ENCODE results near the gene BIRC7. TPM values are rescaled to one million over a fixed set of nuclear protein-coding genes. Genes with fewer than 3 reads are reported as not detected.

BIRC7 gene
- total RNA-seq, 2 donors from 2014 or later = 0.94 TPM; not detected in 1

DNA sequence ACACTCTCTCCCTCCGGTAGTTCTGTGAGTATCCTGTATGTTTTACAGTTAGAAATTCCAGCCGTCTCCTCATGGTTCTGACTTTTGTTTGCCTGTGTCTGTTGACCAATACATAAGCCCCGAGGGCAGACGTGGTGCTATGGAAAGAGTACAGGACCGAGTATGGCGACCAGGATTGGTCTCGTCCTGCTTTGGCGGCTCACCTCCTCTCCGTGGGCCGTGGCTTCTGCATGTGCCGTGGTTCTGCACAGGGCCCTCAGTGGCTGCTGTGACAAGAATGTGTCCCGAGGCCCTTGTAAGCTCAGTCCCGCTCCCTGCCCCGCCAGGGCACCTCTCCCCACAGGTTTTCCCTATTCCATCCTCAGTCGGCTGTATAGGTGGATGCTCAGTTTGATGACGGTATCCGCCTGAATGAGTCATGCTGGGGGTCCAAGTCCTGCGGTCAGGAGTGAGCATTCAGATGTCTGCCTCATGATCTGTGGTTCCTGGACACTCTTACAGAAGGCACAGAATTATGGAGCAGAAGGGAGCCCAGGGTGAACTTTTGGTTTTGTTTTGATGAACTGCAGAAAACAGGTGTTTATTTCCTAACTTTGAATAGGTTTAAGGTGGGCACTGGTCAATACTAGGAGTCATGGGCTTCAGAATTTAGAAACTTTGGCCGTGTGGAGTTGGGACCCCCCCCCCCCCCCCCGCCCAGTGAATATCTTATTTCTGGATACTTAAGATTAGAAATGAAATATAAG is 38.1 kb downstream of the BIRC7 start:
- intact Hi-C loops (cut with DNase I) = no loop called here
- ATAC-seq (no peak), DNase-seq (no peak)

DNA sequence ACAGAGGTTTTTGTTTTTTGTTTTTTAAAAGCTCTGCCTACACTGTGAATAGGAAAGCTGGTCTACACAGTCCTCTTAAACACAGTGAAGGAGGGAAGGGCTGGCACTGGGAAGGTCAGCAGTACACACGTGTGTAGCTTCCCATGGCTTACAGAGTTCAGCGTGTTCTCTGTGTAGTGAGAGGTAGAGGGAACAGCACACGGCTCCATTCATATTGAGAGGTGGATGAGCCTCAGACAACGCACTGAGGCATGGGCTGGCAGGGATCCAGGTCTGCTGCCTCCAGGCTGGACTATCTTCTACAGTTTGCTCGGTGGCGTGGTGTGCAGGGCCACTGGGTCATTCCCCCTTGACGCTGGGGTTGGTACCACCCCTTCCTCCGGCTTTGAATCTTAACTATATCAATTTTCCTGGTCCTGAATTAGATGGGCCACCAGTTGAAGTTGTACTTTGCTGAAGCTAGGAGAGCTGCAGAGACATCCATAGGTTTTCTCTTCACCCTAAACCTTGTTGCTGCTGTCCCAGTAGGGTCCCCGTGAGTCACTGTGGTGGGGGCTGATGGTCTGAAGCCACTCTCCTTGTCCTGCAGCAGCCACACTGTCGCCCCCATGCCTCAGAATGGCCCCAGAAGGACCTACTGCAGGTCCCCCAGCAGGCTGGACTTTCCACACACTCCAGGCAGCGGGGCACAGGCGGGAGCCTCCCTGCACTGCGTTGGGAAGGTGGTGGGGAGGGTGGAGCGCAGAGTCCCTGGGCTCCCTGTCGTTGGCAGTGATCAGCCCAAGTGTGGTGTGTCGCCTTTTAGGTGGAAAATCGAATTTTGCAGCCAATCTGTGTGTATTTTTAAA is 38.9 kb downstream of the BIRC7 start:
- ATAC-seq = no peak
- intact Hi-C loops (cut with DNase I) = no loop called here
- DNase-seq = no peak

DNA sequence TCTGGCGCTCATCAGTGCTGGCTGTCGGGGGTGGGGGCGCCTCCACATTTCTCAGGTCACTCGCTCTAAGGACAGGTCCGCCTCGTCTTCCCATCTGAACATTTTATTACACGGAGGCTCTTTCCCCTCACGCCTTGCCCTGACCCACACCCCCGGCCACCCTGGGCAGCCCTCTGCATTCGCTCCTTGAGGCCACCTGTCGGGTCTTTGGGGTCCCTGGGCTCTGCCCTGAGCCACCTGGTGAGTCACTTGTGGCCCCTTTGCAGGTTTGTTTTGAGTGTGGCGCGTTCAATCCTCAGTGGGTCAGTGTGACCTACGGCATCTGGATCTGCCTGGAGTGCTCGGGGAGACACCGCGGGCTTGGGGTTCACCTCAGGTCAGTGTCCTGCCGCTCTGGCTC is 40.1 kb downstream of the BIRC7 start:
- DNase-seq (no peak), ATAC-seq (no peak)

DNA sequence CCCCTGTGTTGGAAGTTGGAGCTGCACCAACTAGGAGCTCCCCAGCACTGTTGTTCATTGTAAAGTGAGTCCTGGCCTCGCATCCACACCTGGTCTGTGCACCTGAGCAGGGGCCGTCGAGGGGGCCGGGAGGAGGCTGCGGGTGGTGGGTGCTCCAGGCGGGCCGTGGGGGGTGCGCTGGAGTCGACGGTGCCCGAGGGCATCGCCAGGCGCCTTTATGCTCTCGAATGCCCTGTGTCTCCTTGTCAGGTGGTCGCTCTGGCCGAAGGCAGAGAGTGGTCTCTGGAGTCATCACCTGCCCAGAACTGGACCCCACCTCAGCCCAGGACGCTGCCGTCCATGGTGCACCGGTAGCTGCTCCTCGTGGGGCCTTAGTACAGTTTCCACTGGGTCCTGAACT is 41.3 kb downstream of the BIRC7 start:
- intact Hi-C loops (cut with DNase I) = no loop called here
- ATAC-seq = no peak
- no peak for DNase-seq

More for the DNA sequence above, 40.1 kb downstream of the BIRC7 start:
- intact Hi-C loops (cut with DNase I) = no loop called here

DNA sequence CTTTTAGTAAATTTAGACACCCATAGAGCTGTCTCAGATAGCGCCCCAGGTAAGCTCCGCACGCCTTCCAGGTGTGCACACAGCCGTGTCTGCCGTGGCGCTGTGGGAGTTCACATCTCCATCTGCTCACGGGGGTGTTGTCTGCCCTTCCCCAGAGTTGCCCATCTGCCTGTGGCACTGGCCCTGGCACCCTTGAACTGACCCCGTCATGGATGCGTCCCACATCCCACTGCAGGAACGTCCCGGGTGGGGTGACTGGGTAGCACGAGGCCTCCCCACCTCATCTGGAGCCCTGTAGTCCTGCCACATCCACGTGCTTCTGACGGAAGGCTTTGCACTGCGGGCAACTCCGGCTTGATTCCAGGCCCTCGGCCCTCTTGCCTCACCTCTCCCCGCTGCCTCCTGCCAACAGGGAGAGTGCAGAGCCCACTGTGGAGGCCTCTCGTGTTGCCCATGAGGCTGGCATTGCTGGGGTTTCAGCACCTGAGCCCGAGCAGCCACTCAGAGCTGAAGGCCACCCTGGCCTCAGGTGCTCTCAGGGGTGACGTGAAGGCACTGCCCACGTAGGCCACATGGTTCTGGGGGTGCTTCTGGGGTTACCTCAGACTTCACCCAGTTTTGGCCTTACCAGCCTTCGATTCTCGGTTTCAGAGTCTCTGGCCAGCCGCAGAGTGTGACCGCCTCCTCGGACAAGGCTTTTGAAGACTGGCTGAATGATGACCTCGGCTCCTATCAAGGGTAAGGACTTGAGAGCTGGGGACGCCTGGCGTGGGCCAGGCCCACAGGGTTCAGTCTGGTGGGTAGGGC is 42.0 kb downstream of the BIRC7 start:
- intact Hi-C loops (cut with DNase I) = no loop called here
- ATAC-seq (no peak), DNase-seq (no peak)

DNA sequence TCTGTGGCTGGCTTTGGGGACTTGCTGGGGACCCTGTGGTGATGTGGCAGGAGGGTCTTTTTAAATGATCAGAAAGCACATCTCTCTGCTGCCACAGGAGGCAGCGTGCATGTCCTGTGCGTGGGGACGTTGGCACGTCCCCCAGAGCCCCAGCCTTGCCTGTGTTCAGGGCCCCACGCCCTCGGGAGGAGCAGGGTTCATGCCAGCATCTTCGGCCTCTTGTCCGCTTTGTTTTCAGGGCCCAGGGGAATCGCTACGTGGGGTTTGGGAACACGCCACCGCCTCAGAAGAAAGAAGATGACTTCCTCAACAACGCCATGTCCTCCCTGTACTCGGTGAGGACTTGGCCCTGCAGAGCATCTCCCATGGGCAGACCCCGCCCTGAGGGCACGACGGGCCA is 43.0 kb downstream of the BIRC7 start:
- no peak for DNase-seq
- intact Hi-C loops (cut with DNase I) = no loop called here
- ATAC-seq = no peak

DNA sequence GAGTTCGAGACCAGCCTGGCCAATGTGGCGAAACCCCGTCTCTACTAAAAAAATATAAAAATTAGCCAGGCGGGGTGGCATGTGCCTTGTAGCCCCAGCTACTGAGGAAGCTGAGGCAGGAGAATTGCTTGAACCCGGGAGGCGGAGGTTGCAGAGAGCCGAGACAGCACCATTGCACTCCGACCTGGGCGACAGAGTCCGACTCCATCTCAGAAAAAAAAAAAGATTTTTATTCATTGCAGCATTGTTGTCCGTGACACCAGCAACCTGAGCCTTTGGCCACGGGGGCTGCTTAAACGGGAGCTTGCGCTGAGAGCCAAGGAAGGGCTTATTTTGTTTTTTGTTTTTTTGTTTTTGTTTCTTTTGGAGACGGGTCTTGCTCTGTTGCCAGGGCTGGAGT is 44.2 kb downstream of the BIRC7 start:
- no peak for DNase-seq
- intact Hi-C loops (cut with DNase I) = no loop called here
- no peak for ATAC-seq

DNA sequence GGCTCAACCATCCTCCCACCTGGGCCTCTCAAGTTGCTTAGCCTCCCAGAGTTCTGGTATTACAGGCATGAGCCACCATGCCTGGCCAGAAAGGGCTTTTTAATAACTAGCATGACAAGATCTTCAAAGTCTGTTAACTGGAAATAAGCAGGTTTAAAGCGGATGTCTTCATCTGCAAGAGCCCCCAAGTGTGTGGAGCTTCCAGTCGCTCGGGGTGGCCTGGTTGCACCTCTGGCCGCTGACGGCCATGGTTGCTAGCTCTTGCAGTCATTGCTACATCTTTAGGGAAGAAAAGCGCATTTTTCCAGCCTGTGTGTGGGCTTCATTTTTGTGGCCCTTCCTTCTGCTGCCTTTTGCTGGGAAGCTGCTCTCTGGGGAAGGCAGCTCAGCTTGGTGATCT is 44.7 kb downstream of the BIRC7 start:
- ATAC-seq = no peak
- intact Hi-C loops (cut with DNase I) = no loop called here
- DNase-seq = no peak

DNA sequence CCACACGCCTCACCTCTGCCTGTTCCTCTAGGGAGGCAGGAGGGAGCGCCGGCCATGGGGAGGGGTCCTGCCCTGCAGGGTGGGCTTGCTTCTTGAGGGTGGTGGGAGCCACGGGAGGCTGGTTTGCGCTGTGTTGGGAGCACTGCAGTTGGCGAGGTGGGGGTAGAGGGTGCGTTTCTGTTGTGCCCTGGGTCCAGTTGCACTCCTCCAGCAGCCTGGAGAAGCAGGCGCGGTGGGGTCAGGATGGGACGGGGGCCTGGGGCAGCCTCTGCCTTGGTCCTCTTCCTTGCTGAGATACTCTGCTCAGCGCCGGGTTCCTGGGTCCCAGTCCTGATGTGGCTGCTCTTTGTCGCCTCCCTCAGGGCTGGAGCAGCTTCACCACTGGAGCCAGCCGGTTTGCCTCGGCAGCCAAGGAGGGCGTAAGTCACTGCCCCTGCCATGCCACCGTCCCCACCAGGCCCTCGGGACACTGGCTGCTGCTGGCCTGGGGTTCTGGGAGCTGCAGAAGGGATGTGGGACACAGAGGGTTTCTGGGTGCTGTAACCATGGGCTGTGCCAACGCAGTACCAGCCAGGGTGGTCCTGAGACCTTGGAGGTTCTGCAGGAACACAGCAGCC is 45.3 kb downstream of the BIRC7 start:
- no peak for ATAC-seq
- intact Hi-C loops (cut with DNase I) = no loop called here
- no peak for DNase-seq

DNA sequence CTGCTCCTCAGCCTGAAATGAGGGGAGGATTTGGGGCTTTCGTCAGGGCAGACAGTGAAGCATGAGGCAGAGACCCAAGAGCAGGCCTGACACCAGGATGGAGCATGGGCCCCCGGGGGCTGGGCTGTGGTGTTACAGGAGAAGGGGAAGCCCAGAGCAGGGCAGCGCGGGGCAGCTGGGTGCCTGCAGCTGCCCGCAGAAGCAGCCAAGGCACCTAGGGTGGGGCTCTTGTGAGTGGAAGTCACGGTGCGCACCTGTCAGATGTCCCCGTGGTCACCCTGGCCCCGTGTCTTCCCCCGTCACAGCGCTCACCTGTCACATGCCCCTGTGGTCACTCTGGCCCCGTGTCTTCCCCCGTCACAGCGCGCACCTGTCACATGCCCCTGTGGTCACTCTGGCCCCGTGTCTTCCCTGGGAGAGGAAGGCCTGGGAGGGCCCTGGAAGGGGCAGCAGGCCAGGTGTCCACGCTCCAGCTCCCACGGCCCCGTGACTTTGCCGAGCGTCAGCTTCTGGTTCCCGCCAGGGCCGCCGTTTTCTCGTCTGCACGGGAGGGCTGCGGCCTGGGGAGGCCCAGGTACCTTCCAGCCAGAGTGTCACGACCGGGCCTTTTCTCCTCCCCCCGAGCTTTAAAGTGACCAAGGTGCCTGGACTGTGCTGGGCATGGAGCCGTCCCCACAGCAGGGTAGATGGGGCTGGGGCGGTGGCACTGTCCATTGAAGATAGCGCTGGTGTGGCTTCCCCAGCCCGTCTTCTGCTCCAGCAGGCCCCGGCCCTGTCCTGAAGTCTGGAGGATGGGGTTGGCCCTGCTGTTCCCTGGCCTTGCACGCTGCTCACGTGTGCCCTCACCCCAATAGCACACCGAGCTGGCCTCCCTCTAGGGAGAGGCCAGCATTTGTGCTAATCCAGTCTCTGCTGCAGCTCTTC is 46.3 kb downstream of the BIRC7 start:
- no peak for DNase-seq
- ATAC-seq = no peak
- intact Hi-C loops (cut with DNase I) = no loop called here

DNA sequence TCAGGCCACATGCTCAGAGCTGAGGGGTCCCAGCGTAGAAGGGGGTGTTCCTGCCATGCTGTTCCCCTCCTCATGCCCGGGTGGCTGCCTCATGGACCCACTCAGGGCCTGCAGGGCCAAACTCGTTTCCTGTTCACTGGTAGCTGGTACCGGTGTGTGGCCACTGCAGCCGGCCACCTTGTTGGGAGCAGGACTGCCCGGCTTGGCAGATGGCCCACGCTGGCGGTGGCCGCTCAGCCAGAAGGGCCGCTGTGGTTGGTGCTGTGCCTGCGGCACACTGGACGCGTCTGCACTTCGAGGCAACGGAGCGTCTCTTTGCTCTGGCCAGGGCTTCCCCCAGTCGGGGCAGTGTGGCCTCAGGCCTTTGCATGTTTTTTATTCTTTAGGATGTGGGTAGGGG is 47.2 kb downstream of the BIRC7 start:
- no peak for DNase-seq
- intact Hi-C loops (cut with DNase I) = no loop called here
- no peak for ATAC-seq

DNA sequence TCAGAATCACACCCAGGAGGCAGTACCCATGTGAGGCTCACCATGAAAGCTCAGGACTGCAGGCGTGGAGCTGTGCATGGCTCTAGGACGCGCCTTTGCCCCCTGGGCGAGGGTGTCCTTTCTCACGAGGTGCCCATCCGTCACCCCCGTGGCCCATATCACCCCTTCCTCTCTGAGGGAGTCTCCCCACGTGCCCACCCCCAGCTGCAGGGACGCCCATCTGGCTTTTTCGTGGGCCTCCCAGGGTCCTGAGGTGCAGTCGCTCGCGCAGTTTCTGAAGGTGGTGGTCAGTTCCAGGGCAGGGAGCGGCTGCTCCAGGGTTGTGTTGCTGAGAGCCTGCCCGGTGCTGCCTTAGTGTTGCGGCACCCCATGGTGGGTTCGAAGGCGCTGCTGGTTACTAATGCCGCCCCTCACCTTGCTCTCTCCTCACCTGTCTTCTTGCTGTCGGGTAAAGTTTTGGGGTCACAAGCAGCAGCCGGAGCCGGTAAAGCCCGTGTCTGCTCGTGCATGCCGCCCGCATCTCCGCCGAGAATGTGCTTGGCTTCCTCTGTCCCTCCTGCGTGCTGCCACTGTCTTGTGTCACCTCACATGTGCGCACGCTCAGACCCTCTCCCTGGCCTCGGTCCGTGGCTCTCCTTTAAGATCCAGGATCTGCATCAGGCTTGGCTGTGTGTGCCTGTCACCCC is 47.8 kb downstream of the BIRC7 start:
- ATAC-seq = no peak
- intact Hi-C loops (cut with DNase I) = no loop called here
- no peak for DNase-seq

DNA sequence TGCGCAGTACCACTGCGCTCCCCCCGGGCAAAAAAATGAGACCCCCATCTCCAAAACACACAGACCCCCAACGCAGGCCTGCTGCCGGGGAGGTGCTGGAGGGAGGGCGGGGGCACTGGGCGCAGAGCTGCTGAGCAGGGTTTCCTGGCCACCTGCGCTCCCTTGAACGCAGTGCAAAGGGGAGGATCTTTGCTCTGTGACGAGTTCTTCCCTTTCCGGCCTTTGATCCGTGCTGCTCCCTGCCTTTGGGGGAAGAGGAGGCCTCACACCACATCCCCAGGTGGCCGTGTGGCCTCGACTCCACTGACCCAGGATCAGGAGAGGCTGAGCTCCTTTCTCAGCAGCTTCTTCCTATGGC is 48.4 kb downstream of the BIRC7 start:
- intact Hi-C loops (cut with DNase I) = no loop called here
- DNase-seq = no peak
- ATAC-seq = no peak

DNA sequence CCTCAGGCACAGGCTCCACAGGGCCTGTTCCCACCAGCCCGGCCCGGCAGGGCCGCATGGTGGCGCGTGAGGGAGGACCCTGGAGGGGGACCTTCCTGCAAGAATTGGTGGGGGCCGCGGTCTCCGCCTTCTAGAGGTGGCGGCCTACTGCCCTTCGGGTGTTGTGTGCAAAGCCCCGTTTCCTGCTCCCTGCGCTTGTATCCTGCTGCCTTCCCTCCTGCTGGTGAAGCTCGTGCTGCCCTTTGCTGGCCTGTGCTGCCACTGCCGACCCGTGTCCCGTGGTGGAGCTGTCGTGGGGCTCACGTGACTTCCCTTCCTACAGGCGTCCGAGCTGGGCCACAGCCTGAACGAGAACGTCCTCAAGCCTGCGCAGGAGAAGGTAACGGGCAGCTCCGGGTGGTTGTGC is 48.8 kb downstream of the BIRC7 start:
- DNase-seq = no peak
- intact Hi-C loops (cut with DNase I) = no loop called here
- ATAC-seq = no peak

DNA sequence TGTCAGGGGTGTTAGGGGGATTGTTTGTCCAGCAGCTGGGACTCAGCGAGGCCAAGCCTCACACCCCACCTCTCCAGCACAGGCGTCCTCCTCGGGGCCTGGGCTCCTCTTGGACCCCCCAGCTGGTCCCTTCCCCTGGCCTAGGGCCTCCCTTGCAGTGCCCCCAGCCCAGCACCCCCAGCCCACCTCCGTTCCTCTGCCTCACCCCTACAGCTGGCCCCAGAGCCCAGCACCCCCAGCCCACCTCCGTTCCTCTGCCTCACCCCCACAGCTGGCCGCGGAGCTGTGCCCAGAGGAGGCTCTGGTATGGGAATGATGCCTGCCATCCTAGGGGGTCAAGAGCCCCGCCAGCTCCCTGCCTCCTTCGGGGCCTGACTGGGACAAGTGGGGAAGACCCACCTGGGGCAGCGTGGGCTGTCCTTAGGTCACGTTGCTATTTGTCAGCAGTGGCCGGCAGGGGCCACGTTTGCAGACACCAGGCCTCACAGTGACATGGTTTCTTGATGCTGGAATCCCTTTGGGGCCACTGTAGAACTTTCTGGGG is 49.3 kb downstream of the BIRC7 start:
- ATAC-seq (no peak), DNase-seq (no peak)
- intact Hi-C loops (cut with DNase I) = no loop called here

DNA sequence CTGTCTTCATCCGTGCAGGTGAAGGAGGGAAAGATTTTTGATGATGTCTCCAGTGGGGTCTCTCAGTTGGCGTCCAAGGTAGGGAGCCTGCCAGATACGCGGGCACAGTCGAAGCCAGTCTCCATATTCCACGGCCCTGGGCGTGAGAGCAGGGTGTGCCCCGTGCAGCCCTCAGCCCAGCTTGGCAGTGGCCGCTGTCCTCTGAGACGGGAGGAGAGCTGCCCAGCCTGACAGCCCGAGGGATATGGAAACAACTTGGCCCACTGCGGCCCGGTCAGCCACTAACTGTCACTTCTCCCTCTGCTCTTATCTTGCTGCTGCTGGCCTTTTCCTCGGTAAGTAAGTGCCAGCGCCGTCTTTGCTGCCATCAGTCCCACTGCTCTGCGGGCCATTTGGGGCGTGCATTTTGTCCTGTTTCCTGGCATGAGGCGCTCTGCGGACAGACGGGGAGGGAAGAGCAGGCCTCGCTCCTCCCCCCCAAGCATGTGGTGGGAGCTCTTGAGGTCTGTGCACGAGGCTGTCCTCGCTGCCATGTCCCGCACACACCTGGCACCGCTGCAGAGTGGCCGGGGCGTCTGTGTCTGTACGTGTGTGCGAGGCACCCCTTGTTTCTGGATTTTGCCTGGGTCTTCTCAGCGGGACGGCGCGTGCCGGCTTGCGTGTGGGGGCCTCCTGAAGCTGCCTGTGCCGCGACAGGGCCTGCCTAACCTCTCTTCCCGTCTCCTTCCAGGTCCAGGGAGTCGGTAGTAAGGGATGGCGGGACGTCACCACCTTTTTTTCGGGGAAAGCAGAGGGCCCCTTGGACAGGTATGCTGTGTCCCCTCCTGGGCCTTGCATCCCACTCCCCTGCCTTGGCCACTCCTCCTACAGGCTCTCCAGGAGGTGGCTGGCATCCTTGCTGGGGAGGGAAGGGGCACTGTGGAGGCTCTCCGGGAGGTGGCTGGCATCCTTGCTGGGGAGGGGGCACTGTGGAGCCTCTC is 50.2 kb downstream of the BIRC7 start:
- ATAC-seq = no peak
- intact Hi-C loops (cut with DNase I) = no loop called here
- DNase-seq = no peak

Data from left cardiac atrium (tissue), 4 donors.